CD4-positive, alpha-beta T cell treated with Interleukin-4 for 4 hours (primary cell): ENCODE results near the gene PBX1.

Experiments
- DNase-seq: peaks from one replicate; pipeline ENCODE4 v3.0.0-alpha.2; 2020

The PBX1 gene

GRCh38 chr1:164767752-164768402 lies 208.9 kb downstream of the PBX1 start:
- DNase-seq: no peak

GRCh38 chr1:164768619-164769018 lies 209.6 kb downstream of the PBX1 start:
- no peak for DNase-seq

GRCh38 chr1:164769486-164770130 lies 210.6 kb downstream of the PBX1 start:
- no peak for DNase-seq

- no peak for DNase-seq
These were observed 211.1 kb downstream of the PBX1 start for GRCh38 chr1:164770131-164770529.

- no peak for DNase-seq
These were observed 212.1 kb downstream of the PBX1 start for GRCh38 chr1:164771041-164771618.

GRCh38 chr1:164771619-164772361 lies 212.8 kb downstream of the PBX1 start:
- no peak for DNase-seq

DNA sequence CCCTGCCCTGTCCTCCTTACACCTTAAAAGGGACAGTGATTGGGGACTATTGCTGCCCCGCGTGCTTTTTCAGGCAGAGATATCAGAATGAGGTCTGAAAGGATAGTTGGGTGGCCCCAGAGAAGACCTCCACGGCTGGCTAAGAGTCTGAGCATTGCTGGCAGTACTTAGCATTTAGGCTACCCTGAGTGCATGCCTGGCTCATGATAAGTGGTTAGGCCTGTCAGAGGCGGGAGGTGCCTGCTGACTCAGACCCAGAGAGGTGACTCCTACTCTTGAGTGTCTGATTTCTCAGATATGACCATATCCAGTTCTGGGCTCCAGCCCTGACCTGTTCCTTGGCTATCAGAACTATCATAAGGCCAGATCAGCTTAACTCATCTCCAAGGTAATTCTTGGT lies 213.7 kb downstream of the PBX1 start:
- DNase-seq: no peak

DNA sequence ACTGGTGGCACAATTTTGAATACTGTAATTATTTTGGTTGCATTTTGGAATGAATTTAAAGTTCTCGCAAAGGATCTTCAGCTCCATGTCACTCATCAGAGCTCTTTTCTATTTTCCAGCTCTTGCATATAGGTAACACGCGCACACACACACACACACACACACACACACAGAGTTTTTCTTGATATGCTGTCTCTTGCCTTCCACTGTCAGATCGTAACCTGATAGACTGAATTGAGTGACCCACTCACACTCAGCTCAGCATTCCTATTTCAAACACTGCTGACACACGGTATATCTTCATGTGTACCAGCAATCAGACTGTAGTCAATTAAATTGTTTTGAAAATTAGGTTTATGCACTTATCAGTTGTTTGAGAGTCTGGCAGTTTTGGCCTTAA lies 214.1 kb downstream of the PBX1 start:
- DNase-seq: no peak

GRCh38 chr1:164774413-164774812 lies 215.4 kb downstream of the PBX1 start:
- DNase-seq: no peak

DNA sequence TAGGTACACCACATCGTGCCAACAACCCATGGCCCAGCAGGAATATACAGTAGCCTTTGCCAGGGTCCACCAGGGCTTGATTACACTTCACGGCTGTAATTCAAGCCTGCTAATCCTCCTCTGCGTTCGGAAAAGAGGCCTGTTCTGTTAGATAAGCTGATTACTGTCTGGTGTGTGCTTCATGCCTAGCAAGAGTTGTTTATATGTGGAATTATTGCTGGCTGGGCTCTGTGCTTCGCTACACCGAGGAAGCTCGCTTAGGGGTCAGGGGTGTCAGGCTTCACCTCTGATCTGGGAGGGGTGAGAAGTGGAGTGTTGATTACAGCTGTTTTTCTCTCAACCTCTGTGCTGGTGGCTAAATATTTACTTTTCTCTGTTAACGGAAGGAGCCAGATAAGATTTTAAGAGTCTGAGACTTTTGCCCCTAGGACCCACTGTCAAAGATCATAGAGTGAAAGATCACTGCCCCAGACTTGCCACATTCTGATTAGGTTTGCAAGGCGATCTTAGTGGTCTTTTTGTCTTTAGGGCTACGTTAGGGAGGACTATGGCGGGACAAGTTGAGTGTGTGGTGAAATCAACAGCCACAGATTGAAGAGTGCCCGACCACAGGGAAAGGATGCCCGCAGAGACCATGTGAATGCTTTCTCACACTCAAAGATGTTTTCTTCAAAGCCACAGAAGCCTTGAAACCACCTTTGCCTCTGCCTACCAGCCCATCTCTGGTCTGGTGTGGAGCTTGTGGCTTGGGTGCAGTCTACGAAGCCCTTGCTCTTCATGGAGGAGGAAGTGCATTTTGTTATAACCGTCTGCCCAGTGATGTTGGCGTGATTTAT lies 216.1 kb downstream of the PBX1 start:
- no peak for DNase-seq

DNA sequence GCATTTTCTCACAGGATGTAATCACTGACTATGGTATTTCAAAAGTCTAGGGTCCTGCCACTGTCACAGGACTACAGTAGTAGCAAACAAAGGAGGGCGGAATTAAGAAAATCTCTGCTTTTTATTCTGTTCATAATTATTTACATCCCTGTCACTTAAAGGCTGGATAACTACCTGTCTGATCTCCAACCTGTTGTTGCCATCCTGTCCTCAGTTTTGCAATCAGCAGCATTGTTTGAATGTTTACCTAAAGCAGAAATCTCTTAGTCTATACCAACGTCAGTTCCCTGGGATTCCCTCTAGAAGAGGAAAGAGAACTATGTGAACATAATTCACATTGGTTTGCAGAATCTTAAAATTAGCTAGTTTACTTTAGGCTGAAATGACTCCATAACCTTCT lies 218.5 kb downstream of the PBX1 start:
- DNase-seq: no peak

- DNase-seq: no peak
These were observed 220.4 kb downstream of the PBX1 start for GRCh38 chr1:164779376-164779775.

DNA sequence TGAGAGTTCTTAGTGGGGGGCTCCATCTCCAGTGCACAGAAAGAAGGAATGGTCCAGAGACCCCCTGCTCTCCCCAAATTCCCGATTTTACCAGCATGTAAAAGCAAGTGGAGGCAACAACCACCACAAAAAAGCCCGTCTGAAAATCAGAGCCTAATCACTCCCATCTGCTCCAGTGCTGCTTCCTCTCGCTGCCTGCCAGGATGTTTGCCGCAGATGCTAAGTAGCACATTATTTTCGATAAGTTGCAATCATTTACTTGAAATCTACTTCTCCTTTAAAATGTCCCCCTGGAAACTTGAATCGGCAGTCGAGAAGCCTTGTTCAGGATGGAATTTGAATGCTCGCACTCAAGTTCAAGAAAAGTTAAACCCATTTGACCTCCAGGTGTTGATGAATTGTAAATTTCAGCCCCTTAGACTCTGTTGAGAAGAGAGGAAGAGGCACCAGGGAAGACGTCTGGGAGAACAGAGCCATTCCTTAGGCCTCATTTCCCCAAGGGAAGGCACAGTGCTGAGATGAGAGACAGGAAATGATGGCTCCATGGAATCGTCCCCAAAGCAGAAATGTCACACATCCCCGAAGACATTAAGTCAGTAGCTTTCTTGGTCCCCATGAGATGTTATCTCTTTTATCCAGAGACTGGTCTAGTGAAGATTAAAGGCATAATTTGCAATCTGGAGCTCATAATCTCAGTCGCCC lies 221.3 kb downstream of the PBX1 start:
- DNase-seq: no peak

- DNase-seq: no peak
These were observed 221.9 kb downstream of the PBX1 start for GRCh38 chr1:164780863-164781262.

DNA sequence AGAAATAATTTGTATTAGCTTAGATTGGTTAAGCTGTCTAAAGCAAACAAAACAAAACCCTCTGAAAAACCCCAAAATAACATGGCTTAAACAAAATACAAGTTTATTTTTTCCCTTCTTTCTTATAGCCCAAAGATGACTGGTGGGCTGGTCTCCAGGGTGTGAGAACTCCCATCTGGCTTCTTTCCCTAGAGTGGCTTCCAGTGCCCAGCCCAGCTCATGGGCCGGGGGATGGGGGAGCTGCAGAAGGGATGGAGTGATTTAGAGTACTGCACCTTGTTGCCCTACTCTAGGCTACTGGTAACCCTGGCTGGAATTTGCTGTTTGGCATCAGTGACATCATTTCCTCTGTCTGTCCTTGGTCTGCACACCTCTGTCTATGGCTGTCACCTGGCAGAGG lies 223.0 kb downstream of the PBX1 start:
- DNase-seq: no peak

DNA sequence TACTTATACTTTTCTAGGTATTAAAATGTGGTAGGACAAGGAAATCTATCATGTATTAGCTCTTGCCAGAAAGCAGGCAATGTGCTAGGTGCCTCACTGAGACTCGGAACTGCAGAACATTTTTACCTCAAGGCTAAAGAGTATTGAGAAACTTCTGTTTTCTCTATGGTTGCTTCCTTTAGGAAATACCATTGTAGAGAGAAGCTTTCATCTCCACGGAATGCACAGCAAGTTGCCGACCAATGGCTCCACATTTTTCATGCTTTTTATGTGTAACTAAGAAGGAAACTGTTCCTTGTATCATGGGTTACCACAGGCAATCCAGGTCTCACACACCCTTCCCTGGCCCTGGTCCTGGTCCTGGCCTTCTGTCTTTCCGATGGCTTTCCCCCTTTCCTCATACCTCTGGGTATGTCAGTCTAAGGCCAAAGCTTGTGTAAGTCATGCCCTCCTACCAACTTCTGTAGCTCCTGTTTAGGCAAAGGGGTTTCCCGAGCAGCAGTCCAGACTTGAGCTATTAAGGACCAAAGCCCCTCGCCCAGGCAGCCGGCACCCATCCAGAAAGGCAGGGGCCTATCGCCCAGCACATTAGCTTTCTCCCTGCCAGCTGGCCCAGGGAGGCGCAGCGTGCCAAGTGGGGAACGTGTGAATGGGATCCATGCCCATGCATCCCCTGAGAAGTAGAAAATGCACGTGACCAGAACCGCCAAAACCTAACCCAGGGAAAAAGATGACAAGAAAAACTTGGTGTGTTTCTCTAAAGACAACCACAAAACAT lies 225.0 kb downstream of the PBX1 start:
- DNase-seq: no peak

- no peak for DNase-seq
These were observed 226.0 kb downstream of the PBX1 start for GRCh38 chr1:164784960-164785359.

GRCh38 chr1:164785841-164786534 lies 227.0 kb downstream of the PBX1 start:
- no peak for DNase-seq

DNA sequence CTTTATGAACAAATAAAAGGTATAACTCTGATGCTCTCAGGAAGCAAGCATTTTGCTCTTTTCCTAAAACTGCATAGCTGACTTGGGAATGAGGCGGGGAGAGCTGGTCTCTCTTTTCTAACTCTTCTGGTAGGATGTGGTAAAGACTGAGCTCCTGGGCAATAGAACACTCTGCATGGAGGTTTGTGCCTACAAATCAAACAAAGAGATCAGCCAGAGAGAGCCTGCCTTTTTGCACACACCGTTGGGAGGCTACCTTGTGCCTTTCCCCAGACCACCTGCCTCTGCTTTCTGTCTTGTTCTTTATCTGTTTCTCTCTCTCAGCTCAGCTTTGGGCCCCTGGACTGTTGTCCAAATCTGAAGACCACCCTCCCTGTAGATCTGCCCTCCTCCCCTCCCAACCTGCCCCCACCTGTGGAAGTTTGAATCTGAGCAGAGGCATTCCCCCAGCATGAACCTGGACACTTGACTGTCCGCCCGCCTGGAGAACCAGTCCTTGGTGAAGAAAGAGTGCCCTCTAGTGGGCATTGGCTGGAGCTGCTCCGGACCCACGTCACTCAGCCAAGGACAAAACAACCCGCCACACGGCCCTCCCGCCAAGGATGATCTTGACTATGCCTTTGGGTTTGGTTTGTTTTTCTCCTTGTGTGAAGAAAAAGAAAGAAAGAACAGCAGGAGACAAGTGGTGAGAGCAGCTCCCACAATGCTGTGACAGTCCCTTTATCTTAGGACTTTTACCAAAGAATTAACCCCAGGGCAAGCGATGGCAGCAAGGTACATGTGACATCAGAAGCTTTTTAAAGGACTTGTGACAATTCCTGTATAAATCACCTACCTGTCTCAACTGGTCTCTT lies 228.2 kb downstream of the PBX1 start:
- peak; percentile 55 for DNase-seq

- DNase-seq: no peak
These were observed 228.8 kb downstream of the PBX1 start for GRCh38 chr1:164787834-164788231.
